Right lobe of liver (tissue), 6 donors: ENCODE data around the gene CD99. TPM values are rescaled to one million over a fixed set of nuclear protein-coding genes. Genes with fewer than 3 reads are reported as not detected.
"Not testable (repeated sequence)": the region's sequence is repeated elsewhere in the genome, so short reads cannot be mapped to it uniquely, and the experiment has no call there.

ENCODE experiments used
- ATAC-seq, 4 donors: fragments of 200-7000 bp; cut with Tn5 transposase; one replicate each; pipeline ENCODE4 v1.9.1; 2020; ENCODE audit warnings: mild to moderate bottlenecking in 4 of 4, moderate library complexity in 4 of 4
- DNase-seq, 3 donors: peaks; one replicate each; pipeline ENCODE4 v3.0.0-alpha.2; 2020
- H3K27ac ChIP-seq, 3 donors: fragments of 200-600 bp; one replicate each; pipeline ENCODE4 v1.8.0; 2022
- H3K27me3 ChIP-seq, 2 donors: fragments of 200-600 bp; one replicate each; pipeline ENCODE4 v1.8.0; 2022
- H3K36me3 ChIP-seq, 4 donors: fragments of 200-600 bp; sonication (generic) in 1 of 4; one replicate each; pipeline versions ENCODE4 v1.5.1 to v1.8.0; 2017 to 2022; ENCODE audit warnings: control low read depth in 1 of 4
- H3K4me1 ChIP-seq, 4 donors: fragments of 200-600 bp; sonication (generic) in 1 of 4; one replicate each; pipeline versions ENCODE4 v1.5.1 to v1.8.0; 2017 to 2022; ENCODE audit warnings: control low read depth in 1 of 4
- H3K4me3 ChIP-seq, 3 donors: fragments of 200-600 bp; one replicate each; pipeline ENCODE4 v1.8.0; 2022
- H3K9me3 ChIP-seq, 4 donors: fragments of 200-600 bp; sonication (generic) in 1 of 4; one replicate each; pipeline versions ENCODE4 v1.5.1 to v1.8.0; 2017 to 2022; ENCODE audit warnings: control low read depth in 1 of 4
- POLR2A ChIP-seq: fragments of 450-650 bp; IDR thresholded peaks from one replicate; pipeline ENCODE4 v1.6.1; 2017; ENCODE audit warnings: antibody characterized with exemption, mild to moderate bottlenecking
- WGBS: methylation state at CpG from one replicate; pipeline ENCODE4 v1.1.6; 2018; ENCODE audit warnings: low coverage, low lambda C conversion rate; ENCODE audit not compliant: insufficient coverage; ENCODE audit errors: missing lambda C conversion rate; 5-methylcytosine and 5-hydroxymethylcytosine counted together
- intact Hi-C, 2 donors: fragments of 100-400 bp; cut with DNase I; formaldehyde crosslinking; loops; one replicate each; pipeline versions ENCODE4 v1.11.2 to v1.14.1; 2022
- total RNA-seq, 6 experiments: library from RNA; depleted of rRNA in 2 of 6; stranded (reverse); fragments of >200 nt in 2 of 6; fragmentation: NEBNext Ultra II Directional in 3 of 6; extraction: Animal tissue kit (Norgen Biotek cat#: 25700) in 3 of 6; gene quantifications; one replicate each; pipeline versions ENCODE4 v1.1.0 to v1.2.4, GENCODE V29; 2016 to 2023
- TF ChIP-seq, protein P1 (sequence below), 4 donors: fragments of 200-600 bp in 3 of 4; fragments of 450-650 bp in 1 of 4; IDR thresholded peaks; one replicate each; pipeline versions ENCODE4 v1.5.1 to v1.8.0; 2016 to 2022; ENCODE audit warnings: antibody characterized with exemption in 4 of 4, mild to moderate bottlenecking in 2 of 4
- donor health status: DM: no; HTN: yes; CAD: no.
- donor health status: DM: no; HTN: no; CAD: no.
- donor health status: DM: no; HTN: no; CAD: no.
- donor health status: DM: no; HTN: yes; CAD: no.
- donor health status: DM: no; HTN: yes; CAD: no.

Gene CD99
- total RNA-seq, 6 experiments from 2014 or later, result 88.5 to 139 (median 119) TPM

DNA sequence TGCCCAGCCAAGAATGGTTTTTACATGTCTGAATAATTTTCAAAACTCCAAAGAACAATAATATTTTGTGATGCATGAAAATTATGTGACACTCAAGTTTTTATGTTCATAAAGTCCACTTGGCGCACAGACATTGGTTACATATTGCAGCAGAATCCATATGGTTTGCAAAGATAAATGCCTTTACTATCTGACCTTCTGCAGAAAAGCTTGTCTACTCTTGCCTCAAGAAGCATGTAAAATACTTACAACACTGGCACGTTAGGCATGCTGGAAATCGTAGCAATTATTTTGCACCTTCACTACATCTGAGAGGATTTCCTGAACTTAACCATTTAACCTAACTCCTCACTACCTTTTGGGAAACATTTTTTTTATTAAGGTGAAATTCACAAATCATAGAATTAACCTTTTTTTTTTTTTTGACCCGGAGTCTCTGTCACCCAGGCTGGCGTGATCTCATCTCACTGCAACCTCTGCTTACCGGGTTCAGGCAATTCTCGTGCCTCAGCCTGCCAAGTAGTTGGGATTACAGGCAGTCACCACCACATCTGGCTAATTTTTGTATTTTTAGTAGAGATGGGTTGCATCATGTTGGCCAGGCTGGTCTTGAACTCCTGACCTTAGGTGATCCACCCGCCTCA lies 57.2 kb downstream of the CD99 start:
- no peak for DNase-seq
- intact Hi-C loops, result no loop called here
- no peaks in the 10 kb centered on the region for H3K27me3 ChIP-seq
- no peak overlapping the region for H3K27ac ChIP-seq
- no peaks in the 10 kb centered on the region for H3K36me3 ChIP-seq
- H3K4me1 ChIP-seq, result no peaks in the 10 kb centered on the region
- WGBS, result 68% methylated on average over 7 of the region's 8 CpGs
- H3K9me3 ChIP-seq, result no peaks in the 10 kb centered on the region
- no peak overlapping the region for H3K4me3 ChIP-seq
- ATAC-seq, result no peak
- TF ChIP-seq, protein P1, sequence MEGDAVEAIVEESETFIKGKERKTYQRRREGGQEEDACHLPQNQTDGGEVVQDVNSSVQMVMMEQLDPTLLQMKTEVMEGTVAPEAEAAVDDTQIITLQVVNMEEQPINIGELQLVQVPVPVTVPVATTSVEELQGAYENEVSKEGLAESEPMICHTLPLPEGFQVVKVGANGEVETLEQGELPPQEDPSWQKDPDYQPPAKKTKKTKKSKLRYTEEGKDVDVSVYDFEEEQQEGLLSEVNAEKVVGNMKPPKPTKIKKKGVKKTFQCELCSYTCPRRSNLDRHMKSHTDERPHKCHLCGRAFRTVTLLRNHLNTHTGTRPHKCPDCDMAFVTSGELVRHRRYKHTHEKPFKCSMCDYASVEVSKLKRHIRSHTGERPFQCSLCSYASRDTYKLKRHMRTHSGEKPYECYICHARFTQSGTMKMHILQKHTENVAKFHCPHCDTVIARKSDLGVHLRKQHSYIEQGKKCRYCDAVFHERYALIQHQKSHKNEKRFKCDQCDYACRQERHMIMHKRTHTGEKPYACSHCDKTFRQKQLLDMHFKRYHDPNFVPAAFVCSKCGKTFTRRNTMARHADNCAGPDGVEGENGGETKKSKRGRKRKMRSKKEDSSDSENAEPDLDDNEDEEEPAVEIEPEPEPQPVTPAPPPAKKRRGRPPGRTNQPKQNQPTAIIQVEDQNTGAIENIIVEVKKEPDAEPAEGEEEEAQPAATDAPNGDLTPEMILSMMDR (IDR thresholded peaks at IDR 0.05), result no peak
- no peak for TF ChIP-seq POLR2A

DNA sequence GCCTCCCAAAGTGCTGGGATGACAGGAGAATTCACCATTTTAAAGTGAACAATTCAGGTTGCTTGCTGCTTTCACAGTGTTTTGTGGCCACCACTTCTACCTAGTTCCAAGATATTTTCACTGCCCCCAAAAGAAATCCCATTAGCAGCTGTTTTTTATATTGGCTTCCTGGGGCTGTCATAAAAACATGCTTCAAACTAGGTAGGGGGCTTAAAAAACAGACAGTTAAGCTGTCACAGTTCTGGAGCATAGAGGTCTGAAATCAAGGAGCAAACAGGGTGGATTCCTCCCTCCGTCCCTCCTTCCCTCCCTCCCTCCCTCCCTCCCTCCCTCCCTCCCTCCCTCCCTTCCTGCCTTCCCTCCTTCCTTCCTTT lies 57.7 kb downstream of the CD99 start:
- Histone ChIP-seq H3K4me1 (no peaks in the 10 kb centered on the region), H3K27ac (no peak overlapping the region), H3K27me3 (no peaks in the 10 kb centered on the region), H3K36me3 (no peaks in the 10 kb centered on the region), H3K4me3 (no peak overlapping the region), H3K9me3 (no peaks in the 10 kb centered on the region)
- DNase-seq (no peak), ATAC-seq (no peak)
- intact Hi-C loops, result no loop called here
- no CpG with 5 or more reads among the region's 1 CpG for WGBS
- TF ChIP-seq, protein P1 (IDR thresholded peaks at IDR 0.05), result no peak
- TF ChIP-seq POLR2A, result no peak

DNA sequence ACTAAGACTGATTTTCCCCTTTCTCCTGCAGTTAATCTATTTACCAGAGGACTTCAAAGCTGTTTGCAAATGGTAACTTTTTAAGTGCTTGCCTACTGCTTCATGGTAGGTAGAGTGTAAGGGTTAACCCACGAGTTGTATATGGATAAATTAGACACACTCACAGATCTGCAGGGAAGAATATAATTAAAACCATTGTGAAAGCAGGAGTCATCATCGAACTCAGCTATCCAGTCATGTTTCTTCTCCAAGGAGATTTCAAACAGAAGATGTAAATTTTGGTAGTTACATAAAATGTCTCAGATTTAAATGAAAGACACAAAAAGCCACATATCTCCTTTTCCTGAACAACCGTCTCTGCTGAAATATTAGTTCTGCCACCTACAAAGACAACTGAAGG lies 60.2 kb downstream of the CD99 start:
- H3K27ac ChIP-seq, result no peak overlapping the region
- no peaks in the 10 kb centered on the region for H3K27me3 ChIP-seq
- no peak overlapping the region for H3K4me3 ChIP-seq
- intact Hi-C loops, result no loop called here
- no peaks in the 10 kb centered on the region for H3K9me3 ChIP-seq
- 42% methylated on average over 3 of the region's 3 CpGs for WGBS
- H3K36me3 ChIP-seq, result no peaks in the 10 kb centered on the region
- ATAC-seq (no peak), DNase-seq (no peak)
- TF ChIP-seq POLR2A, result no peak
- TF ChIP-seq, protein P1 (IDR thresholded peaks at IDR 0.05), result no peak
- no peaks in the 10 kb centered on the region for H3K4me1 ChIP-seq

DNA sequence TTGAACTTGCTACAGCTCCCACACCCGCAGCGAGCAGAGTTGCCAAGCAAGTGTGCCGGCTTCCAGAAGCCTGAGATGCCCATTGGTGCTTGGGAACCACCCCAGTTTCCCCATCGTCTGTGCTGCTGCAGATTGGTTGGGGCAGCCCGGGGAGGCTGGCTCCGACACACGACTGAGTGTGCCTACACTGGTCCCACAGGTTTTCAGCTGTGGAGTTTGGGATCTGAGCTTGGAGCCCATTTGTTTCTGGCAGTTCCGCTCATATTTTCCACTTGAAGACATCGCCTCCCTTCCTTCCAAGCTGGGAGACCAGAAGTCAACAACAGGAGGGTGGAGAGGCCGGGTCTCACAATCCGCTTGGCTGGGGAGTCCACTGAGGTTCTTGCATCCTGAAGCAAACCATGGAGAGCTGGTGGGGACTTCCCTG lies 60.8 kb downstream of the CD99 start, which contains the start of gene XG:
Gene XG, plus strand, starts transcription at position 167 of the 427 bp plus-strand sequence. Its CDS starts 235 bp downstream, at position 402.
- H3K4me1 ChIP-seq, H3K4me3 ChIP-seq, DNase-seq, H3K36me3 ChIP-seq, ATAC-seq, H3K27ac ChIP-seq, intact Hi-C loops, H3K9me3 ChIP-seq, H3K27me3 ChIP-seq: not testable (repeated sequence)
- WGBS, result no CpG with 5 or more reads among the region's 11 CpGs

DNA sequence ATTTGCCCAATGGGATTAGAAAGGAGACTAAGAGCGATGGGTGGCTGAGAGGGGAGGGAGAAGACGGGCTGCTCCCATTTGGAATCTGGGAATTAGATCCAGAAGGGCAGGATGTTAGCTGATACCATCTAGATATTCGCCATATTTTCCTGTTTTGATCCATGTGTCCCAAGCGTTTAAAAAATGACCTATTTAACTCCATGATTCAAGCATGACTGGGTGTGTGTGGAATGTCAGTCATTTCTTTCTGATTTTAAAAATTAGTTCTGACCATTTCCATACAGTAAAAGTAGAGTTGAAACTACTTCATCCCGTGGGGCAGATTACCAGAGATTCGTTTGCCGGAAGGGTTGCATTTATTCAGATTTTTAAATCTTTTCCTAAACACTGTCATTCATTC lies 61.3 kb downstream of the CD99 start:
- H3K36me3 ChIP-seq, H3K4me1 ChIP-seq, ATAC-seq, DNase-seq, H3K27ac ChIP-seq, intact Hi-C loops, H3K27me3 ChIP-seq, H3K9me3 ChIP-seq, H3K4me3 ChIP-seq: not testable (repeated sequence)
- 62% methylated on average over 7 of the region's 7 CpGs for WGBS

DNA sequence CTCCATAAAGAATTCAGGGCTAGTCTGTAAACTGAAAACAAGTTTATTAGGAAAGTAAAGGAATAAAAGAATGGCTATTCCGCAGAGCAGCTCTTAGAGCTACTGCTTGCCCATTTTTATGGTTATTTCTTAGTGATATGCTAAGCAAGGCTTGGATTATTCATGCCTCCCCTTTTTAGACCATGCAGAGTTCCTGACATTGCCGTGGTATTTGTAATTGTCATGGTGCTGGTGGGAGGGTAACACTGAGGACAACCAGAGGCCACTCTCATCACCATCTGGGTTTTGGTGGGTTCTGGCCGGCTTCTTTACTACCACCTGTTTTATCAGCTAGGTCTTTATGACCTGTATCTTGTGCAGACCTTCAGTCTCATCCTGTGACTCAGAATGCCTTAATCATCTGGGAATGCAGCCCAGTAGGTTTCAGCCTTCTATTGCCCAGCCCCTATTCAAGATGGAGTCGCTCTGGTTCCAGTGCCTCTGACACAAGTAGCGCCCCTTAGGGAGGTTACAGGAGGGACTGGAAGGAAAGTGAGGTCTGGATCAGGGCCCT lies 64.1 kb downstream of the CD99 start:
- H3K27ac ChIP-seq, H3K4me1 ChIP-seq, H3K36me3 ChIP-seq, H3K27me3 ChIP-seq, H3K4me3 ChIP-seq, intact Hi-C loops, H3K9me3 ChIP-seq, DNase-seq, ATAC-seq: not testable (repeated sequence)
- 82% methylated on average over 4 of the region's 5 CpGs for WGBS
